Activated CD4-positive, alpha-beta memory T cell treated with anti-CD3 and anti-CD28 coated beads, Interleukin-2, amount 10 ng/mL, durations not matched to agents 7 days and 5 days (primary cell): ENCODE results near the gene ZNF436. TPM values are rescaled to one million over a fixed set of nuclear protein-coding genes. Genes with fewer than 3 reads are reported as not detected.
A peak's percentile ranks its signal among the peaks of the same experiment; 100 is the strongest.

Experiments
- CTCF ChIA-PET: fragments of 350-600 bp; sonication (Branson Sonifier 250); formaldehyde crosslinking; loops from one replicate; lab custom pipeline; 2021; ENCODE audit warnings: antibody characterized with exemption, inconsistent platforms; lab: Charles Lee
- POLR2A ChIA-PET: fragments of 350-600 bp; sonication (Branson Sonifier 250); formaldehyde crosslinking; loops from one replicate; lab custom pipeline; 2021; ENCODE audit warnings: antibody characterized with exemption; lab: Charles Lee
- DNase-seq: peaks from one replicate; pipeline ENCODE4 v3.0.0-alpha.2; 2020
- H3K27ac Mint-ChIP-seq: one replicate; pipeline ENCODE4 v1.8.0; 2021; ENCODE audit warnings: mild to moderate bottlenecking, mixed read lengths
- H3K27me3 Mint-ChIP-seq: one replicate; pipeline ENCODE4 v1.8.0; 2021; ENCODE audit warnings: mixed read lengths
- H3K36me3 Mint-ChIP-seq: one replicate; pipeline ENCODE4 v1.8.0; 2021; ENCODE audit warnings: low read depth, mixed read lengths
- H3K4me1 Mint-ChIP-seq: one replicate; pipeline ENCODE4 v1.8.0; 2021; ENCODE audit warnings: mixed read lengths
- H3K4me3 Mint-ChIP-seq: one replicate; pipeline ENCODE4 v1.8.0; 2021; ENCODE audit warnings: mild to moderate bottlenecking, mixed read lengths
- H3K9me3 Mint-ChIP-seq: one replicate; pipeline ENCODE4 v1.8.0; 2021; ENCODE audit warnings: mixed read lengths
- total RNA-seq, 2 experiments: library from RNA; stranded (reverse); gene quantifications; one replicate each; pipeline ENCODE4 v1.2.3, GENCODE V29; 2021

ZNF436 gene
- total RNA-seq, 2 experiments from 2014 or later: 6.1 to 6.8 TPM

DNA sequence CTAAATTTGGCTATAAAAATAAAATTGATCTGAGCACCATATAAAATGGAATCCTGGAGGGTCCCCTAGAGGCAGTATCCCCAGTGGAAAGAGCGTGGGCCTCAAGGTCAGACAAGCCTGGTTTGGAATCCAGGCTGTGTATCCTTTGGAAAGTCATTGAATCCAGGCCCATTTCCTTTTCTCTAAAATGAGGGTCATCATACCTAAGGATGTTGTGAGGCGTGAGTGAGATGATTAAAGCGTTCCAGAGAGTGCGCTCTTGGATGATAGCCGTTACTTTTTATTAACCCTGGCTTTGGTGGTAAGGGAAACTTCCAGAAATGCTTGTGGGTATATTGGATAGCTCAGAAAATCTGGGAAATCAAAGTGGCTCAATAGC lies 683 bp upstream of the ZNF436 start:
- H3K27ac Mint-ChIP-seq: no peak overlapping the region
- H3K4me3 Mint-ChIP-seq: peak overlapping the region; percentile 98
- H3K4me1 Mint-ChIP-seq: peaks cover 31% of the 10 kb centered on the region
- DNase-seq: no peak
- ChIA-PET POLR2A (interaction anchor here (3.6 kb wide), 1 partner anchor 25 kb away, joined by 60 read pairs; the partner anchor contains the start of gene HNRNPR), CTCF (interaction anchor here (0.8 kb wide), 1 partner anchor 26 kb away, joined by 3 read pairs; the partner anchor contains the start of gene HNRNPR)
- peaks cover 10% of the 10 kb centered on the region for H3K9me3 Mint-ChIP-seq
- peaks cover 26% of the 10 kb centered on the region for H3K36me3 Mint-ChIP-seq
- no peaks in the 10 kb centered on the region for H3K27me3 Mint-ChIP-seq

DNA sequence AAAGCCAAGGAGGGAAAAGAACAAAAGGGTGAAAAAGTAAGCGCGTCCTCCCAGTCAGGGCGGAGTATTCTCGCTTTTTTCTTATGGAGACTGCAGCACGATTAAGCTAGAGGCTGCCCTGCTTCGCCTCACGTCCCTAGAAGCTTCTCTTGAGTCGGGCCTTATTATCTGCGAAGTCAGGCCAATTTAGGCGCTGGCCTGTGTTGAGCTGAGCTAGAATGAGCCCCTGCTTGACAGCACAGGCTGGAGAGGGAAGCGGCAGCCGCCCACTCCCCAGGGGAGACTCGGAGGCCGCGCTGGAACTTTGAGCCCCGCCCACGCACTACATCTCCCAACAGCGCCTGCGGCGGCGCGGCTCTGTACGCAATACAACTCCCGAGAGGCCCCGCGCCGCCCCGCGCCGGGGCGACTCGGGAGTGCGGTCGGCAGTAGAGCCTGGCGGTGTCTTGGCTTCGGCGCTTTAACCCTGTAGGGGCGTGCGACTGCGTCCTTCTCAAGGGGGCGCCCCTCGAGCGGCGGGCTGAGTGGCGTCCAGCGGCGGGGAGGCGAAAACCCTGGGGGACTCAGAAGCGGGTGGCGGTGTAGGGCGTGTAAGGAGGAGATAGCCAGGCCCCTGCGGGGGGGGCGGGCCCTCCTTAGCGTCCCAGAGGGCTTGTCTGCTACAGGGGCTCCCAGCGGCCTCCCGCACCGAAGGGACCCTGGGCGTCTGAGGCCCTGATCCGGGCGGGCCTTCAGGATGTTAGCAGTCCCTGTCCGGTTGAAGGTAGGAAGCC lies 888 bp downstream of the ZNF436 start:
- Mint-ChIP-seq H3K9me3 (peaks cover 16% of the 10 kb centered on the region), H3K4me3 (peak overlapping the region; percentile 98), H3K27ac (peak overlapping the region; percentile 99), H3K36me3 (peaks cover 40% of the 10 kb centered on the region), H3K27me3 (no peaks in the 10 kb centered on the region), H3K4me1 (peaks cover 31% of the 10 kb centered on the region)
- POLR2A ChIA-PET: interaction anchor here (0.6 to 3.6 kb wide), 14 partner anchors 11 to 349 kb away, joined by 3 to 60 read pairs (median 6); partner anchors contain the start of genes ASAP3 and HNRNPR
- DNase-seq: peak; percentile 88
- CTCF ChIA-PET: interaction anchor here (0.8 to 2.6 kb wide), 6 partner anchors 24 to 269 kb away, joined by 3 to 14 read pairs (median 4); partner anchors contain the start of gene HNRNPR

DNA sequence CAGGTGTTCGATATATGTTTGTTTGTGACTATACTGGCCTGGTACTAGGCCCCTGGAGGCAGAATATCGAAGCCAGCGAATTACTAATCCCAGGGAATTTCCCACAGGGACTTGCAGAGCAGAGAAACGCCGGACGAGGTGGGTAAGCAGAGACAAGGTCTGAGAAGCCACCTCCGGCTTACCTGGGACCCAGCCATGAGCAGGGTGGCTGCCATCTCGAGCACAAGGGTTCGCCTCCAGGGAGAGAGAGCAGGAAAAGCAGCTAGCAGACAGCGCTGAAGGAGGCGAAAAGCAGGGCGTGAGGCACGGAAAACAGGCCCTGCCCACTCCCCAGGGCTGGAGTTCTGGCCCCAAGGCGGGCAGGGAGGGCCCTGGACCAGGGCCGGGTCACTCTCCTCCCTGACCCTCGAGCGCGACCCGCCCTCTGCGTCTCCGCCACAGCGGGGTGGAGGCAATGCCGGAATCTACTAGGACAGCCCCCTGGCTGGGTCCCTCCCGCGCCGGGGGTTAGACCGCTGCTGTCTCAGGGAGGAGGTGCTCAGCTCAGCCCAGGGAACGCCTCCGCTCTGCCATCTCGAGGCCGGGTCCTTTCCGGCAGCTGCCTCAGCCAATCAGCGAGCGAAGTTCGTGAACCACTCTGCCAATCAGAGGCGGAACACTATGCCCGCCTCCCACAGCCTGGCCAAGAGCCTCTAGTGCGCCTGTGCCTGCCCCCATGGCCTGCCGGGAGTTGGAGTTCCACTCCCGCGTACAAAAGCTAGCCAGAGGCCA lies 1.7 kb downstream of the ZNF436 start:
- Mint-ChIP-seq H3K36me3 (peaks cover 47% of the 10 kb centered on the region), H3K27ac (peak overlapping the region; percentile 99), H3K9me3 (peaks cover 20% of the 10 kb centered on the region), H3K4me3 (peak overlapping the region; percentile 98), H3K4me1 (peaks cover 31% of the 10 kb centered on the region), H3K27me3 (no peaks in the 10 kb centered on the region)
- ChIA-PET POLR2A (interaction anchor here (0.6 to 3.6 kb wide), 13 partner anchors 10 to 348 kb away, joined by 3 to 60 read pairs (median 7); partner anchors contain the start of genes ASAP3 and HNRNPR), CTCF (interaction anchor here (0.8 to 2.6 kb wide), 6 partner anchors 23 to 269 kb away, joined by 3 to 14 read pairs (median 4); partner anchors contain the start of gene HNRNPR)
- DNase-seq: peak; percentile 99

DNA sequence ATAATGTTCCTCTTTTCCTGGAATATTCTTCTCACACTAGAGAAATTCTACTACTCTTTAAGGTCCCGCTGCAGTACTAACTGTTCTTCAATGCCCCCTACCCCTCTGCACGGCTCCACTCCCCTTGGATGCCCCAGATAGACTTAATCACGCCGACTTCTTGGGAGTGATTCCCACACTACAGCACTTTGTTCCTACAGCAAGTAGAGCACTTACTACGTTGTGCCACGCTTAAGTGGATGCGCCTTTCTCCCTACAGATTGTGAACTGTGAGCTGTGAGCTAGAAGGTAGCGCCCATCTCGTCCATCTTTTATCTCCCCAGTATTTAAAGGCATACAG lies 2.2 kb downstream of the ZNF436 start:
- CTCF ChIA-PET: interaction anchor here (1.0 to 2.6 kb wide), 3 partner anchors 23 to 270 kb away, joined by 4 to 14 read pairs (median 5); partner anchors contain the start of gene HNRNPR
- H3K27ac Mint-ChIP-seq: peak overlapping the region; percentile 79

DNA sequence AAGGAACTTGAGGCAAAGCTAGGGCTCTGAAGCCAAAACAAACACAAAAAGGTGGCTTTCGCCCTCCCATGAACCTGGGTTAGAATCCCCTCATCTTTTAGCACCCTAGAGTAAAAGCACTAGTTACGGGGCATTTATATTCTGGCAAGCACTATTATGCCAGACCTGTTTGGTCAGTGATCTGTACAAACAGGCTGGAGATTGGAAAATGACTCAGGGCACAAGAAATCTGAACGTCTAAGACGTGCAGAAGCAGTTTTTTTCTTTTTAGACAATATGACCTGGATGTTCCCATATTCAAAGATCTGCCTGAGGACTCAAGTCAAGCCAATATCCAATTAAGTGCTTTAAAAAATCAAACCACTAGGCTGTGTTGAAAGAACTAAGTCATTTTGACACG lies 3.0 kb downstream of the ZNF436 start:
- Mint-ChIP-seq H3K27me3 (no peaks in the 10 kb centered on the region), H3K9me3 (peaks cover 34% of the 10 kb centered on the region), H3K36me3 (peaks cover 58% of the 10 kb centered on the region), H3K4me3 (peak overlapping the region; percentile 18), H3K4me1 (peaks cover 31% of the 10 kb centered on the region), H3K27ac (no peak overlapping the region)
- DNase-seq: no peak
- ChIA-PET CTCF (interaction anchor here (2.6 kb wide), 1 partner anchor 22 kb away, joined by 14 read pairs; the partner anchor contains the start of gene HNRNPR), POLR2A (interaction anchor here (2.2 kb wide), 1 partner anchor 22 kb away, joined by 10 read pairs; the partner anchor contains the start of gene HNRNPR)

More for the DNA sequence above, 2.2 kb downstream of the ZNF436 start:
- Mint-ChIP-seq H3K4me1 (peaks cover 31% of the 10 kb centered on the region), H3K9me3 (peaks cover 26% of the 10 kb centered on the region), H3K4me3 (peak overlapping the region; percentile 98), H3K27me3 (no peaks in the 10 kb centered on the region), H3K36me3 (peaks cover 52% of the 10 kb centered on the region)
- POLR2A ChIA-PET: interaction anchor here (1.5 to 3.6 kb wide), 6 partner anchors 10 to 30 kb away, joined by 7 to 60 read pairs (median 10); partner anchors contain the start of gene HNRNPR
- no peak for DNase-seq

DNA sequence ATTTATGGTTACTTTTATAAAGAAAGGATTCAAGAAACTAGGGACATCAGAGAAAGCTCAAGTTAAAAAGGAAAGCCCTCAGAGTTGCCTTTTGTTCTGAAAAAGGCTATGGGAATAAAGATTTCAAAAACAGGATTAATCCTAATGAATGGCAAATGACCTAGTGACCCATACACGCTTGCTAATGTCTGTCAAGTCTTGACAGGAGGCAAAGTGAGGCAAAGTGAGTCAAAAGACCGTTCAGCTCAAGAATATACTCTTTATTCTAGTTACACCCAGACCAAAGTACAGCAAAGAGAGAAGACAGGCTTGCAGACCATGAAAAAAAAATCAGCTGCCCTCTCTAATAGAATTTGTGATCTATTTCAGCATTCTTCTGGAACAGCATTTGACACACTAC lies 3.5 kb downstream of the ZNF436 start:
- no peak overlapping the region for H3K4me3 Mint-ChIP-seq
- no peak overlapping the region for H3K27ac Mint-ChIP-seq
- CTCF ChIA-PET: interaction anchor here (2.6 kb wide), 1 partner anchor 21 kb away, joined by 14 read pairs; the partner anchor contains the start of gene HNRNPR
- peaks cover 63% of the 10 kb centered on the region for H3K36me3 Mint-ChIP-seq
- DNase-seq: no peak
- H3K27me3 Mint-ChIP-seq: no peaks in the 10 kb centered on the region
- peaks cover 31% of the 10 kb centered on the region for H3K4me1 Mint-ChIP-seq
- H3K9me3 Mint-ChIP-seq: peaks cover 39% of the 10 kb centered on the region
- POLR2A ChIA-PET: interaction anchor here (2.2 kb wide), 1 partner anchor 22 kb away, joined by 10 read pairs; the partner anchor contains the start of gene HNRNPR

DNA sequence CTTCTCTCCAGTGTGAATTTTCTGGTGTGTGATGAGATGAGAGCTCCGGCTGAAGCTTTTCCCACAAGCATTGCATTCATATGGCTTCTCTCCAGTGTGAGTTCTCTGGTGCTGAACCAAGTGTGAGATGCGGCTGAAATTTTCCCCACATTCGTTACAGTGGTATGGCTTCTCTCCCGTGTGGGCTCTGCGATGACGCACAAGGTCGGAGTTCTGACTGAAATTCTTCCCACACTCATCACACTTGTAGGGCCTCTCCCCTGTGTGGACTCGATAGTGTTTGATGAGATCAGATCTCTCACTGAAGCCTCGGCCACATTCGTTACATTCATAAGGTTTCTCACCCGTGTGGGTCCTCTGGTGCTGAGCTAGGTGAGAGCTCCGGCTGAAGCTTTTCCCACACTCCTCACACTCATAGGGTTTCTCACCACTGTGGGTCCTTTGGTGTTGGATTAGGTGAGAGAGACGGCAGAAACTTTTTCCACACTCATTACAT lies 7.4 kb downstream of the ZNF436 start:
- no peaks in the 10 kb centered on the region for H3K27me3 Mint-ChIP-seq
- H3K4me3 Mint-ChIP-seq: no peak overlapping the region
- DNase-seq: no peak
- H3K9me3 Mint-ChIP-seq: peaks cover 66% of the 10 kb centered on the region
- H3K4me1 Mint-ChIP-seq: peaks cover 11% of the 10 kb centered on the region
- H3K27ac Mint-ChIP-seq: no peak overlapping the region
- ChIA-PET POLR2A (interaction anchor here (0.7 to 1.9 kb wide), 3 partner anchors 10 to 21 kb away, joined by 3 to 17 read pairs (median 5); partner anchors contain the start of gene HNRNPR), CTCF (no interaction called here)
- peaks cover 88% of the 10 kb centered on the region for H3K36me3 Mint-ChIP-seq

DNA sequence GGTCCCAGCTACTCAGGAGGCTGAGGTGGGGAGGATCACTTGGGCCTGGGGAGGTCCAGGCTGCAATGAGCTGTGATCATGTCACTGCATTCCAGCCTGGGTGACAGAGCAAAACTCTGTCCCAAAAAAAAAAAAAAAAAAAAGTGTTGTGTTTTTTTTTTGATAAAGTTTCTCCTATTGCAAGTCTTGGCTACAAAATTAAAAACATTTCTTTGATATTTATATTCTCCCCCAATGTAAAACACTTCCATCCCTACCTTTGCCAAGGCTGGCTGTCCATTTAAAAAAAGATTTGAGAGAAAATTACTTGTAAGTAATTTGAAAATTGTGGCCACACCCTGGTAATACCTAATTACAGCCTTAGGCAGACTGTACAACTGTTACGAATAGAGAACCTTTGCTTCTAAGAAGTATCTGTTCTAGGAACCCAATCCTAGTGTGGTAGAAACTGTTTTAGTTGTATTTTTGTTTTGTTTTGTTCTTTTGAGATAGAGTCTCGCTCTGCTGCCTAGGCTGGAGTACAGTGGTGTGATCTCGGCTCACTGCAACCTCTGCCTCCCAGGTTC lies 11.2 kb downstream of the ZNF436 start:
- H3K9me3 Mint-ChIP-seq: peaks cover 56% of the 10 kb centered on the region
- peaks cover 3% of the 10 kb centered on the region for H3K27me3 Mint-ChIP-seq
- H3K36me3 Mint-ChIP-seq: peaks cover 64% of the 10 kb centered on the region
- no peak overlapping the region for H3K27ac Mint-ChIP-seq
- H3K4me1 Mint-ChIP-seq: peaks cover 4% of the 10 kb centered on the region
- POLR2A ChIA-PET: interaction anchor here (2.2 to 4.2 kb wide), 2 partner anchors 10 to 13 kb away, joined by 10 to 13 read pairs; partner anchors contain the start of gene HNRNPR
- H3K4me3 Mint-ChIP-seq: no peak overlapping the region
- CTCF ChIA-PET: no interaction called here
- DNase-seq: no peak

DNA sequence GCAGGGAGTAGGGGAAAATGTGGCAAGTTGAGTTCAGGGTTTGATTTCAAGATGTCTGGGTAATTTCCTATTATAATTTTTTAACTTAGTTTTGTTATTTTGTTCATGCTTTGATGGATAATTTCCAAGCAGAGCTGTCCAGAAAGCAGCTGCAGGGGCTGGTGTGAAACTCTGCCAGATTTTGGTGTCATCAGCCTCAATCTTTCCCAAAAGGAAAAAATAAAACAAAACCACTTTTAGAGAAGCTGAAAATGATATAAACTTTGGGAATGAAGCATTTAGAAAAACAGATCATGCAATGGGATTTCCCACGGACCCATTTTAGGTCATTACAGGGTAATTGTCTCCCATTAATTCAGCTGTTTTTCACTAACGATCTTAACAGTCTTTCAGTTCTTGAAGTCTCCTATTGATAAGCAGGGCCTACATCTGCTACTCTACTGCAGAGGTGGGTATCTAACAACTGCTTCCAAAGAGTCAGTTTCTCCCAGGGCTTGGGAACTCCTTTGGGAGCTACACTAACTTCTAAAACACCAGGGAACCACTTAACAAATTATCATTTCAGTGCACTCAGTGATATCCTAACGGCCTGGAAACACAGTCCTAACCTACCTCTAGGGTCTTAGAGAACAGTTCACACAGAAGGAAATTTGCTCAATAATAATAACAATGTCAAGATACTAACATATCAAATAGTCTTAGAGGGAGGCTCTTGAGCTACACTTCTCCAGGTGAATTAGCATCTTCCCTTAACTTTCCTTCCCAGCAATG lies 12.3 kb downstream of the ZNF436 start:
- Mint-ChIP-seq H3K9me3 (peaks cover 48% of the 10 kb centered on the region), H3K4me1 (peaks cover 4% of the 10 kb centered on the region), H3K27me3 (peaks cover 3% of the 10 kb centered on the region), H3K27ac (no peak overlapping the region), H3K4me3 (no peak overlapping the region), H3K36me3 (peaks cover 53% of the 10 kb centered on the region)
- CTCF ChIA-PET: no interaction called here
- DNase-seq: no peak
- POLR2A ChIA-PET: interaction anchor here (2.2 to 4.2 kb wide), 2 partner anchors 11 to 12 kb away, joined by 10 to 13 read pairs; partner anchors contain the start of gene HNRNPR

DNA sequence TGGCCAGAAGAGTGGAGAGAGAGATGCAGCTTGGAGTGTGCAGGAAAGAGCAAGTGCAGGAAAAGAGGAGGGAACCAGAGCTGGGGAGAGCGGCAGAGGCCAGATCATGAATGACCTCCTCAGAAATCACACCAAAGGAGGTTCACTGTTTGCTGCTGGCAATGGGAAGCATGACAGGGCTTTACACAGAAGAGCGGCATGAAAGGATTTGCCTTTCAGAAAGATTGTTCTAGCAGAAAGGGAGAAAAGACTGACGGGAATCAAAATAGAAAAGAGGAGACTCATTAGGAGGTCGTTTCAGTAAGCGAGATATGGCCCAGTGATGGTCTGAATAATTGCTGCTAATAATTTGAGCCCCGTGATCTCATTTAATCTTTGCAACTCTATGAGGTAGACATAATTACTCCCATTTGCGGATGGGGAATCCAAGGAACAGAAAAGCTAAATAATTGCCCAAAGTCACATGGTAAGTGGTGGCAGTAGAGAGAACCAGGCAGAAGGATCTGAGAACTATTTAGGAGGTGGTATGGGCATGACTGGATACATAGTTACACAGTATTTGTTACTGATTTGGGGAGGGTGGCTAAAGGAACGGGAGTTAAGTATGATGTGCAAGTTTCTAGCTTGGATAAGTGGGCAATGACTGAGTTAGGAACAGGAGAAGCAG lies 13.0 kb downstream of the ZNF436 start:
- CTCF ChIA-PET: no interaction called here
- H3K4me1 Mint-ChIP-seq: peaks cover 4% of the 10 kb centered on the region
- POLR2A ChIA-PET: interaction anchor here (2.2 to 4.2 kb wide), 2 partner anchors 11 to 12 kb away, joined by 10 to 13 read pairs; partner anchors contain the start of gene HNRNPR
- peaks cover 41% of the 10 kb centered on the region for H3K9me3 Mint-ChIP-seq
- H3K27ac Mint-ChIP-seq: no peak overlapping the region
- H3K27me3 Mint-ChIP-seq: peaks cover 3% of the 10 kb centered on the region
- DNase-seq: no peak
- no peak overlapping the region for H3K4me3 Mint-ChIP-seq
- H3K36me3 Mint-ChIP-seq: peaks cover 46% of the 10 kb centered on the region

DNA sequence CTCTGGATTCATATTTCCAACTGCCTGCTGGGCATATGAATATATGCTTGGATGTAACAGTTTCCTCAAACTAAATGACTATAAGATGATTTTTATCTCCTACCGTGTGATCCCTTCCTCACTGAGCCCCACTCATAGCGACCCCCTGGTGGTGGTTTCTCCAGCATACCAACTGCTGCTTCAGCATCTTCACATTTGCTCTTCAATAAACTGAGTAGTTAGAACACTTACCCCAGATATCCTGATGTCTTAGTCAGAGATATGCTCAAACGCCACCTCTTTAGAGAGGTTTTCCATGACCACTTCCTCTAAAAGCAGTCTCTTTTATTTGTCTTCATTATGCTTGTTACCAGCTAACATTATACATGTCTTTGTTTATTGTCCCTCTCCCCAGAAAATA lies 15.4 kb downstream of the ZNF436 start:
- ChIA-PET POLR2A (interaction anchor here (1.7 to 1.9 kb wide), 2 partner anchors 10 to 14 kb away, joined by 7 to 9 read pairs; partner anchors contain the start of gene HNRNPR), CTCF (no interaction called here)
- DNase-seq: no peak
- Mint-ChIP-seq H3K27ac (no peak overlapping the region), H3K9me3 (peaks cover 22% of the 10 kb centered on the region), H3K36me3 (peaks cover 22% of the 10 kb centered on the region), H3K27me3 (peaks cover 3% of the 10 kb centered on the region), H3K4me1 (peaks cover 4% of the 10 kb centered on the region), H3K4me3 (no peak overlapping the region)
